GM19193 (cell line): Measurements from ENCODE around the gene ZBTB43.

Experiments
- POLR2A ChIP-seq: IDR thresholded peaks from 4 replicates; pipeline ENCODE4 v1.6.1; 2011; ENCODE audit not compliant: insufficient read depth, insufficient read length; ENCODE audit errors: extremely low read depth

Gene ZBTB43

GRCh38 chr9:126806336-126806735 lies 1.5 kb downstream of the ZBTB43 start:
- no peak for TF ChIP-seq POLR2A

- TF ChIP-seq POLR2A = no peak
Observed at GRCh38 chr9:126809068-126809467, 4.2 kb downstream of the ZBTB43 start.

- TF ChIP-seq POLR2A = no peak
Observed at GRCh38 chr9:126813072-126813471, 8.2 kb downstream of the ZBTB43 start.

- no peak for TF ChIP-seq POLR2A
Observed at GRCh38 chr9:126814091-126814490, 9.3 kb downstream of the ZBTB43 start.

- TF ChIP-seq POLR2A = no peak
Observed at GRCh38 chr9:126818482-126818881, 13.6 kb downstream of the ZBTB43 start.

GRCh38 chr9:126819482-126819881 lies 14.6 kb downstream of the ZBTB43 start:
- no peak for TF ChIP-seq POLR2A

- TF ChIP-seq POLR2A = no peak
Observed at GRCh38 chr9:126822278-126822677, 17.4 kb downstream of the ZBTB43 start.

GRCh38 chr9:126822873-126823272 lies 18.0 kb downstream of the ZBTB43 start:
- TF ChIP-seq POLR2A = no peak

- no peak for TF ChIP-seq POLR2A
Observed at GRCh38 chr9:126827227-126827626, 22.4 kb downstream of the ZBTB43 start.

GRCh38 chr9:126829035-126829434 lies 24.2 kb downstream of the ZBTB43 start:
- no peak for TF ChIP-seq POLR2A

GRCh38 chr9:126830827-126831226 lies 26.0 kb downstream of the ZBTB43 start:
- TF ChIP-seq POLR2A = no peak

- no peak for TF ChIP-seq POLR2A
Observed at GRCh38 chr9:126832440-126832839, 27.6 kb downstream of the ZBTB43 start.

GRCh38 chr9:126833020-126833419 lies 28.2 kb downstream of the ZBTB43 start:
- no peak for TF ChIP-seq POLR2A

GRCh38 chr9:126833710-126834345 lies 29.0 kb downstream of the ZBTB43 start:
- TF ChIP-seq POLR2A = no peak

GRCh38 chr9:126834672-126835071 lies 29.8 kb downstream of the ZBTB43 start:
- no peak for TF ChIP-seq POLR2A

GRCh38 chr9:126836216-126836615 lies 31.4 kb downstream of the ZBTB43 start:
- TF ChIP-seq POLR2A = no peak
